IMR-90 (cell line): ENCODE results near the gene YWHAG.

ENCODE experiments used
- BHLHE40 ChIP-seq: fragments of 150-350 bp; IDR thresholded peaks from 2 replicates; pipeline ENCODE4 v1.6.1; 2016; ENCODE audit warnings: mild to moderate bottlenecking, low read depth, low read length
- CEBPB ChIP-seq: IDR thresholded peaks from 2 replicates; pipeline ENCODE4 v1.6.1; 2012; ENCODE audit warnings: low read depth, low read length, improper control_type of control experiment
- CHD1 ChIP-seq: IDR thresholded peaks from 2 replicates; pipeline ENCODE4 v1.6.1; 2012; ENCODE audit warnings: low read depth, low read length, improper control_type of control experiment
- MAFK ChIP-seq: IDR thresholded peaks from 2 replicates; pipeline ENCODE4 v1.6.1; 2012; ENCODE audit warnings: low read depth, low read length, improper control_type of control experiment
- MAZ ChIP-seq: IDR thresholded peaks from 2 replicates; pipeline ENCODE4 v1.6.1; 2012; ENCODE audit warnings: low read depth, mild to moderate bottlenecking, low read length, improper control_type of control experiment, moderate library complexity, borderline replicate concordance
- NFE2L2 ChIP-seq: fragments of 150-350 bp; IDR thresholded peaks from 2 replicates; pipeline ENCODE4 v1.6.1; 2016; ENCODE audit warnings: low read depth, mild to moderate bottlenecking, low read length
- POLR2A ChIP-seq: IDR thresholded peaks from 2 replicates; pipeline ENCODE4 v1.6.1; 2012; ENCODE audit warnings: mild to moderate bottlenecking, low read depth, low read length
- RAD21 ChIP-seq: IDR thresholded peaks from 2 replicates; pipeline ENCODE4 v1.6.1; 2012; ENCODE audit warnings: low read length, improper control_type of control experiment
- RCOR1 ChIP-seq: IDR thresholded peaks from 2 replicates; pipeline ENCODE4 v1.6.1; 2012; ENCODE audit warnings: mild to moderate bottlenecking, low read length, improper control_type of control experiment; ENCODE audit not compliant: insufficient replicate concordance
- SMC3 ChIP-seq: fragments of 150-350 bp; IDR thresholded peaks from 2 replicates; pipeline ENCODE4 v1.6.1; 2016; ENCODE audit warnings: low read depth, mild to moderate bottlenecking, antibody characterized with exemption, low read length, moderate library complexity
- TF ChIP-seq, protein P1 (sequence below): conservative IDR thresholded peaks from 2 replicates; pipeline ENCODE4 v1.5.1; 2012; ENCODE audit warnings: mild to moderate bottlenecking, low read depth, low read length, improper control_type of control experiment
- TF ChIP-seq, protein P2 (sequence below): fragments of 150-350 bp; IDR thresholded peaks from 2 replicates; pipeline ENCODE4 v1.6.1; 2016; ENCODE audit warnings: low read depth, mild to moderate bottlenecking, low read length, moderate library complexity, borderline replicate concordance
- TF ChIP-seq, protein P3 (sequence below): fragments of 150-350 bp; IDR thresholded peaks from 2 replicates; pipeline ENCODE4 v1.6.1; 2017; ENCODE audit warnings: mild to moderate bottlenecking, antibody characterized with exemption, low read length, low read depth

DNA sequence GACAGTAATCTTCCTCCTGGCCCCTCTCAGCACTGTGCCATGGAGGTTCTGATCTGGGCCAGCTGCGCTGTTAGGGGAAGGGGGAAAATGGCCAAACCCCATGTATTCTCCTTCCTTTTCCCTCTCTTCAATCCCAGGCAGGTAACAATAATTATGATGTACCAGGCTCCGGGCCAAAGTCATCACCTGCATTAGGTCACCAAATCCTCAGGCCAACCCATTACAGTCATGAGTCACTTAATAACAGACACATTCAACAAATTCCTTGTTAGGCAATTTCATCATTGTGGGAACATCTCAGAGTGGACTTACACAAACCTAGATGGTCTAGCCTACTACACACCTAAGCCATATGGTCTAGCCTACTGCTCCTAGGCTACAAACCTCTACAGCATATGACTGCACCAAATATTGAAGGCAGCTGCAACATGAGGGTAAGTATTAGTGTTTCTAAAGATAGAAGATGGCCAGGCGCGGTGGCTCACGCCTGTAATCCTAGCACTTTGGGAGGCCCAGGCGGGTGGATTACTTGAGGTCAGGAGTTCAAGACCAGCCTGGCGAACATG is 58.5 kb downstream of the YWHAG start:
- TF ChIP-seq, protein P1, sequence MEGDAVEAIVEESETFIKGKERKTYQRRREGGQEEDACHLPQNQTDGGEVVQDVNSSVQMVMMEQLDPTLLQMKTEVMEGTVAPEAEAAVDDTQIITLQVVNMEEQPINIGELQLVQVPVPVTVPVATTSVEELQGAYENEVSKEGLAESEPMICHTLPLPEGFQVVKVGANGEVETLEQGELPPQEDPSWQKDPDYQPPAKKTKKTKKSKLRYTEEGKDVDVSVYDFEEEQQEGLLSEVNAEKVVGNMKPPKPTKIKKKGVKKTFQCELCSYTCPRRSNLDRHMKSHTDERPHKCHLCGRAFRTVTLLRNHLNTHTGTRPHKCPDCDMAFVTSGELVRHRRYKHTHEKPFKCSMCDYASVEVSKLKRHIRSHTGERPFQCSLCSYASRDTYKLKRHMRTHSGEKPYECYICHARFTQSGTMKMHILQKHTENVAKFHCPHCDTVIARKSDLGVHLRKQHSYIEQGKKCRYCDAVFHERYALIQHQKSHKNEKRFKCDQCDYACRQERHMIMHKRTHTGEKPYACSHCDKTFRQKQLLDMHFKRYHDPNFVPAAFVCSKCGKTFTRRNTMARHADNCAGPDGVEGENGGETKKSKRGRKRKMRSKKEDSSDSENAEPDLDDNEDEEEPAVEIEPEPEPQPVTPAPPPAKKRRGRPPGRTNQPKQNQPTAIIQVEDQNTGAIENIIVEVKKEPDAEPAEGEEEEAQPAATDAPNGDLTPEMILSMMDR, result no peak
- TF ChIP-seq MAZ (no peak), RAD21 (no peak), POLR2A (no peak), BHLHE40 (0 out of 2 replicates have a peak, but pooled peaks have one; percentile 5), NFE2L2 (no peak), CHD1 (no peak), MAFK (0 out of 2 replicates have a peak, but pooled peaks have one; percentile 4), SMC3 (no peak), RCOR1 (no peak), CEBPB (peak; percentile 88)
- TF ChIP-seq, protein P2, sequence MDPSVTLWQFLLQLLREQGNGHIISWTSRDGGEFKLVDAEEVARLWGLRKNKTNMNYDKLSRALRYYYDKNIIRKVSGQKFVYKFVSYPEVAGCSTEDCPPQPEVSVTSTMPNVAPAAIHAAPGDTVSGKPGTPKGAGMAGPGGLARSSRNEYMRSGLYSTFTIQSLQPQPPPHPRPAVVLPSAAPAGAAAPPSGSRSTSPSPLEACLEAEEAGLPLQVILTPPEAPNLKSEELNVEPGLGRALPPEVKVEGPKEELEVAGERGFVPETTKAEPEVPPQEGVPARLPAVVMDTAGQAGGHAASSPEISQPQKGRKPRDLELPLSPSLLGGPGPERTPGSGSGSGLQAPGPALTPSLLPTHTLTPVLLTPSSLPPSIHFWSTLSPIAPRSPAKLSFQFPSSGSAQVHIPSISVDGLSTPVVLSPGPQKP, result no peak
- TF ChIP-seq, protein P3, sequence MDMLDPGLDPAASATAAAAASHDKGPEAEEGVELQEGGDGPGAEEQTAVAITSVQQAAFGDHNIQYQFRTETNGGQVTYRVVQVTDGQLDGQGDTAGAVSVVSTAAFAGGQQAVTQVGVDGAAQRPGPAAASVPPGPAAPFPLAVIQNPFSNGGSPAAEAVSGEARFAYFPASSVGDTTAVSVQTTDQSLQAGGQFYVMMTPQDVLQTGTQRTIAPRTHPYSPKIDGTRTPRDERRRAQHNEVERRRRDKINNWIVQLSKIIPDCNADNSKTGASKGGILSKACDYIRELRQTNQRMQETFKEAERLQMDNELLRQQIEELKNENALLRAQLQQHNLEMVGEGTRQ, result no peak
